Measurements from ENCODE around the gene HIBCH. TPM values are rescaled to one million over a fixed set of nuclear protein-coding genes. Genes with fewer than 3 reads are reported as not detected.

Gene HIBCH
- total RNA-seq, 1 donor from 2014 or later = 64.0 TPM

GRCh38 chr2:190181123-190181669 lies 138.4 kb downstream of the HIBCH start:
- TF ChIP-seq, protein P1, sequence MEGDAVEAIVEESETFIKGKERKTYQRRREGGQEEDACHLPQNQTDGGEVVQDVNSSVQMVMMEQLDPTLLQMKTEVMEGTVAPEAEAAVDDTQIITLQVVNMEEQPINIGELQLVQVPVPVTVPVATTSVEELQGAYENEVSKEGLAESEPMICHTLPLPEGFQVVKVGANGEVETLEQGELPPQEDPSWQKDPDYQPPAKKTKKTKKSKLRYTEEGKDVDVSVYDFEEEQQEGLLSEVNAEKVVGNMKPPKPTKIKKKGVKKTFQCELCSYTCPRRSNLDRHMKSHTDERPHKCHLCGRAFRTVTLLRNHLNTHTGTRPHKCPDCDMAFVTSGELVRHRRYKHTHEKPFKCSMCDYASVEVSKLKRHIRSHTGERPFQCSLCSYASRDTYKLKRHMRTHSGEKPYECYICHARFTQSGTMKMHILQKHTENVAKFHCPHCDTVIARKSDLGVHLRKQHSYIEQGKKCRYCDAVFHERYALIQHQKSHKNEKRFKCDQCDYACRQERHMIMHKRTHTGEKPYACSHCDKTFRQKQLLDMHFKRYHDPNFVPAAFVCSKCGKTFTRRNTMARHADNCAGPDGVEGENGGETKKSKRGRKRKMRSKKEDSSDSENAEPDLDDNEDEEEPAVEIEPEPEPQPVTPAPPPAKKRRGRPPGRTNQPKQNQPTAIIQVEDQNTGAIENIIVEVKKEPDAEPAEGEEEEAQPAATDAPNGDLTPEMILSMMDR (IDR thresholded peaks at IDR 0.05; ENCODE audit: unreplicated experiment) = no peak
- Mint-ChIP-seq H3K36me3 (peaks cover under 1% of the 10 kb centered on the region), H3K4me1 (peaks cover 21% of the 10 kb centered on the region), H3K27me3 (ENCODE audit: low read depth) (peaks cover 10% of the 10 kb centered on the region), H3K9me3 (no peaks in the 10 kb centered on the region), H3K27ac (no peak overlapping the region), H3K4me3 (peak overlapping the region; percentile 69)
- DNase-seq (ENCODE audit: low spot score in 2 of 2, unreplicated experiment in 2 of 2) = no peak

DNA sequence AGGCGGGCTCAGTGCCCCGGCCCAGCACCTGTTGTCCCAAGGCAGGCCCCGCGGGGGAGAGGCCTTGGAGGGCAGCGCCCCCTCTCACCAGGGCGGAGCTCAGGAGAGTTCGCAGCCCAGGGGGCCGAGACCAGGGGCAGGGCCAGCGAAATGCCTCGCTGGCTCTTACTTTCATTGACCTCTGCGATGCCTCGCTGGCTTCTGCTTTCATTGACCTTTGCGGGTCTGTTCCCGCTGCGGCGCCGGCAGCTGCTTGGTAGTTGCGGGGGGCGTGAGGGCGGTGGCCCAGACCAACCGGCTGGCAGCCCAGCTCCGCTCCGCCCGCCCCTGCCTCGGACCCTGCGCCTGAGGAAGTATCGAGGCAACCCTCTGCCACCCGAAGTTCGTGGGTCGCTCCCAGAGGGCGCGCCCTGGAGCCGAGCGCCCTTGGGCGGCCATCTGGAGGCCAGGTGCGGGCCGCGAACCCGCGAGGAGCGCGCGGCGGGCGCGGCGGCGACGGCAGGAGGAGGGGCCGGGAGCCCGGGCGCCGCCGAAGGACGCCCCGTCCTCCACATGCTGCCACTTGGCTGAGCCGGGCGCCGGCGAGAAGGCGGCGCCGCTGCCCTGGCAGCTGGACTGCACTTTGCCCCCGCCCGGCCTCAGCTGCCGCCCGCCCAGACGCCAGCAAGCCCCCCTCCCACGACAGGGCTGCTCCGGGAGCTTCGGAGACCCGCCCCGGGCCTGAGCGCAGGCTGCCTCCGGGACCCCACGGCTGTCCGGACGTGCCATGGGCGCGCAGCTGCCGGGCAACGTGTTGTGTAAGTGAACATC lies 139.1 kb downstream of the HIBCH start:
- H3K36me3 Mint-ChIP-seq = no peaks in the 10 kb centered on the region
- no peak overlapping the region for H3K27ac Mint-ChIP-seq
- H3K27me3 Mint-ChIP-seq (ENCODE audit: low read depth) = peaks cover 10% of the 10 kb centered on the region

GRCh38 chr2:190179754-190180312 lies 139.8 kb downstream of the HIBCH start:
- Mint-ChIP-seq H3K27me3 (ENCODE audit: low read depth) (peaks cover 10% of the 10 kb centered on the region), H3K4me1 (peaks cover 21% of the 10 kb centered on the region), H3K4me3 (peak overlapping the region; percentile 69), H3K36me3 (no peaks in the 10 kb centered on the region), H3K9me3 (peaks cover 2% of the 10 kb centered on the region), H3K27ac (no peak overlapping the region)
- DNase-seq (ENCODE audit: low spot score in 2 of 2, unreplicated experiment in 2 of 2) = no peak
- TF ChIP-seq, protein P1 (IDR thresholded peaks at IDR 0.05; ENCODE audit: unreplicated experiment) = no peak

More for the DNA sequence above, 139.1 kb downstream of the HIBCH start:
- Mint-ChIP-seq H3K9me3 (no peaks in the 10 kb centered on the region), H3K4me1 (peaks cover 21% of the 10 kb centered on the region), H3K4me3 (peak overlapping the region; percentile 69)
- TF ChIP-seq, protein P1 (IDR thresholded peaks at IDR 0.05; ENCODE audit: unreplicated experiment) = no peak
- DNase-seq (ENCODE audit: low spot score in 2 of 2, unreplicated experiment in 2 of 2) = peak in 1 of 2 experiments; percentile 48

GRCh38 chr2:190178066-190178722 lies 141.4 kb downstream of the HIBCH start:
- Mint-ChIP-seq H3K27me3 (ENCODE audit: low read depth) (peaks cover 10% of the 10 kb centered on the region), H3K27ac (no peak overlapping the region), H3K4me1 (peaks cover 21% of the 10 kb centered on the region), H3K4me3 (no peak overlapping the region), H3K9me3 (peaks cover 17% of the 10 kb centered on the region), H3K36me3 (no peaks in the 10 kb centered on the region)
- TF ChIP-seq, protein P1 (IDR thresholded peaks at IDR 0.05; ENCODE audit: unreplicated experiment) = no peak
- no peak for DNase-seq (ENCODE audit: low spot score in 2 of 2, unreplicated experiment in 2 of 2)

DNA sequence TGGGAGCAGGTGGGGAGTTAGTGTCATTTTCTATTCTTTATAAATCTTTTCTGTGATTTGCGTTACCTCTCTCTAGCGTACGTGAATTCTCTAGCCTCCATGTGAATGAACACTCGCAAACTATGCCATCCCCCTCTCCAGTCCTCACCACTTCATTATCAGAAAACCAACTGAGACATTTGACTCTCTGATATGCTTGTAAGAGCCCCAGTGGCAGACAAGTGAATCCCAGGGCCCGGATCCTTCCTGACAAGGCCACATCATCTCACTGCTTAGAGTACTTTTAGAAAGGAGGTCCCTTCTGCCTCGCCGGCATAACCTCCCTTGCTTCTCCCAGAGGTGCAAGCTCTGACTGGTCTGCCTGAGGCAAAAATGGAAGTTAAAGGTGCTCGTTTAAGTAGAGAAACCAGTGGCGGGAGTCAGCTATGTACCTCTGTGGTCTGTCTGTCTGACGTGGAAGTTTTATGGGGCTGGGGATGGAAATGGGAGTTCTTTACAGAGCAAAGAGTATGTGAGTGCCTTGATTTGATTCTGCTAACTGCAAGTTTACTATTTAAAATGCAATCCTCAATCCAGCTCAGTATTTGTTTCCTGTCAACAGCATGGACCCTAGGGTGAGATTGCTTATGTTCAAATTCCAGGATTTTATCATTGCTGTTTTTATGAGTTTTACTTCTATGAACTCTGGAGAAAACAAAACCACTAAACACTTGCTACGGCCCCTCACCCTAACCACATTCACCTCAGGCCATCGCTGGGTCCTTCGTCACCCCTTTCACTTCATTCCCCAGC lies 142.2 kb downstream of the HIBCH start:
- Mint-ChIP-seq H3K36me3 (no peaks in the 10 kb centered on the region), H3K9me3 (peaks cover 17% of the 10 kb centered on the region), H3K27me3 (ENCODE audit: low read depth) (peaks cover 10% of the 10 kb centered on the region), H3K4me1 (peaks cover 21% of the 10 kb centered on the region), H3K4me3 (no peak overlapping the region), H3K27ac (no peak overlapping the region)
- TF ChIP-seq, protein P1 (IDR thresholded peaks at IDR 0.05; ENCODE audit: unreplicated experiment) = no peak
- DNase-seq (ENCODE audit: low spot score in 2 of 2, unreplicated experiment in 2 of 2) = no peak
